Body of pancreas (tissue), 4 donors: Measurements from ENCODE around the gene ADGRL3.

ENCODE experiments used
- POLR2A ChIP-seq, 3 donors: fragments of 450-650 bp; IDR thresholded peaks; one replicate each; pipeline ENCODE4 v1.6.1; 2016; ENCODE audit warnings: antibody characterized with exemption in 3 of 3, mild to moderate bottlenecking in 2 of 3
- TF ChIP-seq, protein P1 (sequence below), 7 experiments: fragments of 450-650 bp in 4 of 7; fragments of 200-600 bp in 3 of 7; sonication (generic) in 3 of 7; IDR thresholded peaks; one replicate each; pipeline ENCODE4 v1.5.1; 2016 to 2019; ENCODE audit warnings: antibody characterized with exemption in 7 of 7

DNA sequence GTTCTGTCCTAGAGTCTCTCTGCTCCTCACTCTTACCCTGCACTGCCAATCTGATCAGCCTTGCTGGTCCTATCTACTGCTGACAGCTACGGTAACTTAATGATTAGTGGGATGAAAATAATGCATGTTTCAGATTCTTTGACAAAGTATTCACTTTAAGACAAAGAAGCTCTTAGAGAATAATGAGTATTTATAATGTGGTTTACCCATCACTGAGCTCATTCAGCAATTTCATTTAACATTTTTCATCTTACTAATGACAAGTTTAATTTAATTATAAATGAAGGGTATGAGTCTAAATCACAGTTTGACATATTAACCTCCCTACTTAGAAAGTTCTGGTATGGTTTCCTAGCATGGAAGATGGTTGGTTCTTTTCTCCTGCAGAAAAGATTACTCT is 428.2 kb downstream of the ADGRL3 start:
- TF ChIP-seq, protein P1, sequence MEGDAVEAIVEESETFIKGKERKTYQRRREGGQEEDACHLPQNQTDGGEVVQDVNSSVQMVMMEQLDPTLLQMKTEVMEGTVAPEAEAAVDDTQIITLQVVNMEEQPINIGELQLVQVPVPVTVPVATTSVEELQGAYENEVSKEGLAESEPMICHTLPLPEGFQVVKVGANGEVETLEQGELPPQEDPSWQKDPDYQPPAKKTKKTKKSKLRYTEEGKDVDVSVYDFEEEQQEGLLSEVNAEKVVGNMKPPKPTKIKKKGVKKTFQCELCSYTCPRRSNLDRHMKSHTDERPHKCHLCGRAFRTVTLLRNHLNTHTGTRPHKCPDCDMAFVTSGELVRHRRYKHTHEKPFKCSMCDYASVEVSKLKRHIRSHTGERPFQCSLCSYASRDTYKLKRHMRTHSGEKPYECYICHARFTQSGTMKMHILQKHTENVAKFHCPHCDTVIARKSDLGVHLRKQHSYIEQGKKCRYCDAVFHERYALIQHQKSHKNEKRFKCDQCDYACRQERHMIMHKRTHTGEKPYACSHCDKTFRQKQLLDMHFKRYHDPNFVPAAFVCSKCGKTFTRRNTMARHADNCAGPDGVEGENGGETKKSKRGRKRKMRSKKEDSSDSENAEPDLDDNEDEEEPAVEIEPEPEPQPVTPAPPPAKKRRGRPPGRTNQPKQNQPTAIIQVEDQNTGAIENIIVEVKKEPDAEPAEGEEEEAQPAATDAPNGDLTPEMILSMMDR (IDR thresholded peaks at IDR 0.05): no peak
- TF ChIP-seq POLR2A (IDR thresholded peaks at IDR 0.05): no peak
